GM12878 (cell line): Measurements from ENCODE around the gene CAPN1. TPM values are rescaled to one million over a fixed set of nuclear protein-coding genes. Genes with fewer than 3 reads are reported as not detected.

Experiments used
- ATAC-seq: fragments of 200-7000 bp; cut with Tn5 transposase; 3 replicates; pipeline ENCODE4 v1.9.1; 2020; ENCODE audit warnings: mild to moderate bottlenecking, moderate library complexity
- BruUV-seq: library from RNA; stranded (reverse); fragments of 400-500 nt; replicated peaks from 2 replicates; lab custom pipeline; 2021; lab: Mats Ljungman, UMichigan
- CTCF ChIA-PET: fragments of 300-600 bp; sonication (Branson Sonifier 250); formaldehyde crosslinking; extraction: SDS; loops from one replicate; lab custom pipeline; 2021; ENCODE audit warnings: inconsistent platforms; lab: Yijun Ruan, JAX
- POLR2A ChIA-PET: fragments of 350-600 bp; formaldehyde crosslinking; extraction: SDS; loops from one replicate; lab custom pipeline; 2021; ENCODE audit warnings: inconsistent platforms; lab: Charles Lee
- RAD21 ChIA-PET: fragments of 300-600 bp; sonication (Branson Sonifier 250); formaldehyde crosslinking; loops from one replicate; lab custom pipeline; 2023; ENCODE audit warnings: antibody characterized with exemption; ENCODE audit not compliant: unreplicated experiment; lab: Charles Lee
- SMC1A ChIA-PET: fragments of 300-600 bp; sonication (Branson Sonifier 250); formaldehyde crosslinking; loops from one replicate; lab custom pipeline; 2023; ENCODE audit not compliant: unreplicated experiment, uncharacterized antibody; lab: Charles Lee
- DNase-seq: peaks from one replicate; pipeline ENCODE4 v3.0.0-alpha.2; 2011; ENCODE audit warnings: low read depth, low spot score
- FAIRE-seq: peaks from 3 replicates; lab custom pipeline; 2011; peaks lifted over from hg19 to GRCh38; lab: Jason Lieb, UNC
- H2AFZ ChIP-seq: 2 replicates; pipeline ENCODE4 v1.6.0; 2011; ENCODE audit warnings: low read depth, low read length, control low read depth; ENCODE audit not compliant: control insufficient read depth
- H3K27ac ChIP-seq: 2 replicates; pipeline ENCODE4 v1.5.1; 2011; ENCODE audit warnings: control low read depth; ENCODE audit not compliant: control insufficient read depth, insufficient read depth
- H3K27me3 ChIP-seq, 2 experiments: replicated peaks in 1 of 2; 2 replicates each; pipeline versions ENCODE4 v1.6.0 to v1.6.1; 2011; ENCODE audit warnings: low read length in 1 of 2; ENCODE audit not compliant: control insufficient read depth in 2 of 2, insufficient read depth in 2 of 2
- H3K36me3 ChIP-seq, 2 experiments: 2 replicates each; pipeline ENCODE4 v1.5.1; 2011; ENCODE audit warnings: low read length in 1 of 2; ENCODE audit not compliant: control insufficient read depth in 2 of 2, insufficient read depth in 2 of 2
- H3K4me1 ChIP-seq: 2 replicates; pipeline ENCODE4 v1.6.1; 2011; ENCODE audit warnings: mild to moderate bottlenecking, low read length, moderate library complexity, mixed read lengths; ENCODE audit not compliant: control insufficient read depth, insufficient read depth
- H3K4me2 ChIP-seq: 2 replicates; pipeline ENCODE4 v1.6.0; 2011; ENCODE audit warnings: control low read depth; ENCODE audit not compliant: control insufficient read depth, insufficient read depth
- H3K4me3 ChIP-seq: fragments of 200-600 bp; sonication (generic); 2 replicates; pipeline ENCODE4 v1.5.1; 2016
- H3K79me2 ChIP-seq: 2 replicates; pipeline ENCODE4 v1.6.0; 2011; ENCODE audit warnings: low read length; ENCODE audit not compliant: control insufficient read depth, insufficient read depth
- H3K9ac ChIP-seq: 2 replicates; pipeline ENCODE4 v1.8.0; 2011; ENCODE audit warnings: low read length, control low read depth, mixed read lengths; ENCODE audit not compliant: control insufficient read depth, insufficient read depth
- H3K9me3 ChIP-seq: replicated peaks from 3 replicates; pipeline ENCODE4 v1.5.1; 2011; ENCODE audit warnings: mild to moderate bottlenecking, low read length; ENCODE audit not compliant: control insufficient read depth, insufficient read depth
- H4K20me1 ChIP-seq: 2 replicates; pipeline ENCODE4 v1.6.0; 2011; ENCODE audit not compliant: control insufficient read depth, insufficient read depth
- CHD2 ChIP-seq: IDR thresholded peaks from 2 replicates; pipeline ENCODE4 v1.6.1; 2011; ENCODE audit warnings: low read depth, low read length, improper control_type of control experiment, borderline replicate concordance
- HDAC2 ChIP-seq: fragments of 200-600 bp; sonication (generic); IDR thresholded peaks from 2 replicates; pipeline ENCODE4 v1.6.1; 2017
- IKZF1 ChIP-seq: fragments of 450-650 bp; conservative IDR thresholded peaks from 2 replicates; pipeline ENCODE4 v1.6.1; 2017; ENCODE audit warnings: antibody characterized with exemption, mild to moderate bottlenecking
- KDM1A ChIP-seq: fragments of 200-600 bp; sonication (generic); IDR thresholded peaks from 2 replicates; pipeline ENCODE4 v1.6.1; 2016; ENCODE audit warnings: borderline replicate concordance
- NFIC ChIP-seq: IDR thresholded peaks from 2 replicates; pipeline ENCODE4 v1.6.1; 2012; ENCODE audit warnings: low read depth, mild to moderate bottlenecking, inconsistent platforms, low read length, moderate library complexity
- WGBS: methylation state at CpG from one replicate; pipeline ENCODE4 v1.1.6; 2016; ENCODE audit warnings: low lambda C conversion rate; ENCODE audit not compliant: insufficient replicate concordance, insufficient coverage; ENCODE audit errors: missing lambda C conversion rate; 5-methylcytosine and 5-hydroxymethylcytosine counted together
- in situ Hi-C: fragments of 300-500 bp; cut with MboI; formaldehyde crosslinking; loops from 9 replicates; pipeline ENCODE4 v1.14.3; 2018; ENCODE audit warnings: mixed read lengths
- intact Hi-C: fragments of 100-400 bp; cut with micrococcal nuclease; formaldehyde crosslinking; loops from one replicate; pipeline ENCODE4 v1.14.2; 2022; ENCODE audit not compliant: unreplicated experiment
- polyA plus RNA-seq, 11 experiments: library from polyadenylated mRNA; depleted of rRNA in 4 of 11; unstranded in 6 of 11; stranded (reverse) in 5 of 11; fragments of >200 nt; fragmentation: Nextera tagmentation in 4 of 11; fragmentation: Illumina TruSeq in 1 of 11; extraction: Ambion mirVana in 4 of 11; extraction: Trizol in 1 of 11; gene quantifications; 1 replicate in 1 of 11; 2 replicates in 10 of 11; pipeline versions ENCODE4 v1.2.1 to v1.2.3, GENCODE V29; 2011 to 2016; ENCODE audit warnings: inconsistent platforms in 2 of 11, missing spikeins in 2 of 11, low read depth in 1 of 11
- total RNA-seq, 4 experiments: library from RNA; depleted of rRNA in 3 of 4; stranded (reverse); fragments of >200 nt in 3 of 4; fragmentation: Illumina TruSeq in 1 of 4; extraction: Trizol in 1 of 4; gene quantifications; 2 replicates each; pipeline versions ENCODE4 v1.2.1 to v1.2.3, GENCODE V29; 2013 to 2021
- TF ChIP-seq, protein P1 (sequence below): fragments of 450-650 bp; formaldehyde crosslinking; IDR thresholded peaks from 2 replicates; pipeline ENCODE4 v1.4.0; 2022; ENCODE audit warnings: mild to moderate bottlenecking, moderate library complexity

Gene CAPN1
- total and polyA plus RNA-seq, 10 of the 15 experiments (the other 5 are each of a cell fraction or from before 2014, with no cell fraction given), result 2.2 to 167 (median 77.3) TPM

DNA sequence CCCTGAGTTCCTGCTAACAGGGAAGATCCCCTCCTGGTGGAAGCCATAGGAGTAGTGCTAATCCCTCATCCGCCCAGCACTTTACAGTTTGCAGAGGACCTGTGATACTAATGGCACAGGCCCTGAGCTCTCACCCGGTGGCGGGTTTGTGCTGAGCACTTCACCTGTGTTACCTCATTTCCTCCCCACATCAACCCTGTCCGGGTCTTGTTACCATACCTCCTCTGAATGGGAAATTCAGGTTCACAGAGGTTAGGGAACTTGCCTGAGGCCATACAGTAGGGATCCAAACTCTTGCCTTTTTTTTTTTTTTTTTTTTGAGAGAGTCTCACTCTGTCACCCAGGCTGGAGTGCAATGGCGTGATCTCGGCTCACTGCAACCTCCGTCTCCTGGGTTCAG, 25.2 kb downstream of the CAPN1 start:
- TF ChIP-seq NFIC (no peak), KDM1A (no peak), HDAC2 (no peak), IKZF1 (no peak), CHD2 (no peak)
- TF ChIP-seq, protein P1, sequence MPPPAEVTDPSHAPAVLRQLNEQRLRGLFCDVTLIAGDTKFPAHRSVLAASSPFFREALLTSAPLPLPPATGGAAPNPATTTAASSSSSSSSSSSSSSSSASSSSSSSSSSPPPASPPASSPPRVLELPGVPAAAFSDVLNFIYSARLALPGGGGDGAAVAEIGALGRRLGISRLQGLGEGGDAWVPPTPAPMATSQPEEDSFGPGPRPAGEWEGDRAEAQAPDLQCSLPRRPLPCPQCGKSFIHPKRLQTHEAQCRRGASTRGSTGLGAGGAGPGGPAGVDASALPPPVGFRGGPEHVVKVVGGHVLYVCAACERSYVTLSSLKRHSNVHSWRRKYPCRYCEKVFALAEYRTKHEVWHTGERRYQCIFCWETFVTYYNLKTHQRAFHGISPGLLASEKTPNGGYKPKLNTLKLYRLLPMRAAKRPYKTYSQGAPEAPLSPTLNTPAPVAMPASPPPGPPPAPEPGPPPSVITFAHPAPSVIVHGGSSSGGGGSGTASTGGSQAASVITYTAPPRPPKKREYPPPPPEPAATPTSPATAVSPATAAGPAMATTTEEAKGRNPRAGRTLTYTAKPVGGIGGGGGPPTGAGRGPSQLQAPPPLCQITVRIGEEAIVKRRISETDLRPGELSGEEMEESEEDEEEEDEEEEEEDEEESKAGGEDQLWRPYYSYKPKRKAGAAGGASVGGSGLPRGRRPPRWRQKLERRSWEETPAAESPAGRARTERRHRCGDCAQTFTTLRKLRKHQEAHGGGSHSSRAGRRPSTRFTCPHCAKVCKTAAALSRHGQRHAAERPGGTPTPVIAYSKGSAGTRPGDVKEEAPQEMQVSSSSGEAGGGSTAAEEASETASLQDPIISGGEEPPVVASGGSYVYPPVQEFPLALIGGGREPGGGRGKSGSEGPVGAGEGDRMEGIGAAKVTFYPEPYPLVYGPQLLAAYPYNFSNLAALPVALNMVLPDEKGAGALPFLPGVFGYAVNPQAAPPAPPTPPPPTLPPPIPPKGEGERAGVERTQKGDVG (CRISPR knock-in tag), result no peak
- Histone ChIP-seq H3K4me2 (no peak overlapping the region), H2AFZ (no peak overlapping the region), H4K20me1 (no peaks in the 10 kb centered on the region), H3K4me3 (no peak overlapping the region), H3K27ac (no peak overlapping the region), H3K36me3 (peaks cover 2 to 18% of the 10 kb centered on the region in 2 experiments; a peak in 3 of 4 replicates), H3K9ac (no peak overlapping the region), H3K4me1 (no peaks in the 10 kb centered on the region), H3K27me3 (no peaks in the 10 kb centered on the region), H3K9me3 (no peaks in the 10 kb centered on the region), H3K79me2 (no peaks in the 10 kb centered on the region)
- WGBS, result 94% methylated on average over 6 of the region's 7 CpGs
- no peak for ATAC-seq
- no peak for DNase-seq
- no peak for FAIRE-seq
- ChIA-PET POLR2A (no interaction called here), SMC1A (no interaction called here), RAD21 (no interaction called here), CTCF (interaction anchor here (1.7 to 6.4 kb wide), 2 partner anchors 43 to 109 kb away, joined by 6 to 43 read pairs; partner anchors contain the start of gene CDC42EP2)
- in situ Hi-C loops (no loop called here), intact Hi-C loops (loop anchor here (10.0 kb wide), 1 partner anchor 48 kb away; no protein-coding TSS in a partner anchor)
- BruUV-seq, result no TSS peak
